GM12892 (cell line): ENCODE data around the gene CDC14A.

Experiments used
- POLR2A ChIP-seq: IDR thresholded peaks from 2 replicates; pipeline ENCODE4 v1.6.1; 2011; ENCODE audit warnings: low read depth, low read length, control low read depth
- TAF1 ChIP-seq: IDR thresholded peaks from 2 replicates; pipeline ENCODE4 v1.6.1; 2011; ENCODE audit warnings: low read depth, mild to moderate bottlenecking, control low read depth, low read length, borderline replicate concordance

GRCh38 chr1:100350787-100351094, 1.6 kb upstream of the CDC14A start:
- TF ChIP-seq TAF1 (no peak), POLR2A (no peak)
